ENCODE results near the gene STC2.
A peak's percentile ranks its signal among the peaks of the same experiment; 100 is the strongest.
"Not testable (repeated sequence)": the region's sequence is repeated elsewhere in the genome, so short reads cannot be mapped to it uniquely, and the experiment has no call there.

STC2 gene, protein sequence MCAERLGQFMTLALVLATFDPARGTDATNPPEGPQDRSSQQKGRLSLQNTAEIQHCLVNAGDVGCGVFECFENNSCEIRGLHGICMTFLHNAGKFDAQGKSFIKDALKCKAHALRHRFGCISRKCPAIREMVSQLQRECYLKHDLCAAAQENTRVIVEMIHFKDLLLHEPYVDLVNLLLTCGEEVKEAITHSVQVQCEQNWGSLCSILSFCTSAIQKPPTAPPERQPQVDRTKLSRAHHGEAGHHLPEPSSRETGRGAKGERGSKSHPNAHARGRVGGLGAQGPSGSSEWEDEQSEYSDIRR

DNA sequence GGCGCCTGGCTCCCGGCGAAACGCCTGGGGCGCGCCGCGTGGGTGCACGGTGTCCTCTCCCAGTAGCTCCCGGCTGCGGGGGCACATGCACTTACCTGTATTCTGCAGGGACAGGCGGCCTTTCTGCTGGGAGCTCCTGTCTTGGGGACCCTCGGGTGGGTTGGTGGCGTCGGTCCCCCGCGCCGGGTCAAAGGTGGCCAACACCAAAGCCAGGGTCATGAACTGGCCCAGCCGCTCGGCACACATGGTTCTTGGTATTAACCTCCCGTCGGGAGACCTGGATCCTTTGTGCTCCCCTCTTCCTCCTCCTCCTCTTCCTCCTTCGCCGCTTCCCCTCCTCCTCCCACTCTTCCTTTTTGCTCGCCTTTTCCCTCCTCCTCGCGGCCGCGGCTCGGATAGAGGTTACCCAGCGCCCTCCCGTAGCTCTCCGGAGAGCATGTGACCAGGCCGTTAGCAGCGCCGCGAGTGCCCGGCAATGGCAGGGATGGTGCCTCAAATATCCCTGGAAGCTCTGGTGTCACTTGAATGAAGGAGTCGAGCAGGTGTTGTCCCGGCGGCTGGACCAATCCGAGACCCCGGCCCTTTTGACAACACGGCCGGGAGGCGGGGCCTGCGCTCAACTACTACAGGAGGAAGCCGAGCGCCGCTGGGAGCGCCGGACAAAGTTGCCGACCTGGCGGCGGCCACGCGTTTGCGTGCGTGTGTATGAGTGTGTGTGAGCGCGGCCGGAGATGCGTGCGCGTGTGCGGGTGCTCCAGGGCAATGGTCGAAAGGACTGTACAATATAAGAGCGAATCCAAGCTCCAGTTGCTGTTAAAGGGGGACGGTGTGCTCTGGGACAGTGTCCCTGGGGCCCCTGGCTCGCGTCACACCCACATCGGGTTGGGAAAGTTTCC, at the start of gene STC2:
STC2 (minus strand) TSS at position 467 of the 896 bp plus-strand sequence; CDS start at position 246, 221 bp downstream.
- H3K9me3 Mint-ChIP-seq: peaks cover 2% of the 10 kb centered on the region
- H3K27ac Mint-ChIP-seq: peak within 1 kb of the TSS; percentile 92
- peak within 1 kb of the TSS; percentile 81 for H3K4me3 Mint-ChIP-seq
- ATAC-seq (peak; percentile 48), DNase-seq (ENCODE audit: low spot score in 2 of 2) (peak in 1 of 2 donors; percentile 63)
- peaks cover 27% of the 10 kb centered on the region for H3K4me1 Mint-ChIP-seq
- peaks cover 33% of the 10 kb centered on the region for H3K36me3 Mint-ChIP-seq

DNA sequence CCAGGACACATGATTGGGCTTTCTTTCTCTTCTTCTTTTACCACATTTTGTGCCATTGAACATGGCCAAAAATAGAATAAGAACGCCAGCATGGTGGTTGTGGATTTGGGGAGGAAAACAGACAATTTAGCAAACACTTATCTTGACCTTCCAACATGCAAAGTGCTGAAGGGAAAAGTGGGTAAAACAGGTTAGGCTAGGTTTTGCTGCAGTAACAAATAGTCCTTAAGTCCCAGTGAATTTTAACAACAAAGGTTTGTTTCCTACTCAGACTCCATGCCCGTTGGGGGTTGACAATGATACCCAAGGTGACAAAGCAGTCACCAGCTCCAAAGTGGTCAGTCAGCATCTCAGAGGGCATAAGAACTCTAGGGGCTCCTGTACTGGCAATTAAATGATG, 43.2 kb upstream of the STC2 start:
- H3K27ac Mint-ChIP-seq: no peak overlapping the region
- H3K9me3 Mint-ChIP-seq: no peaks in the 10 kb centered on the region
- H3K4me3 Mint-ChIP-seq: no peak overlapping the region

DNA sequence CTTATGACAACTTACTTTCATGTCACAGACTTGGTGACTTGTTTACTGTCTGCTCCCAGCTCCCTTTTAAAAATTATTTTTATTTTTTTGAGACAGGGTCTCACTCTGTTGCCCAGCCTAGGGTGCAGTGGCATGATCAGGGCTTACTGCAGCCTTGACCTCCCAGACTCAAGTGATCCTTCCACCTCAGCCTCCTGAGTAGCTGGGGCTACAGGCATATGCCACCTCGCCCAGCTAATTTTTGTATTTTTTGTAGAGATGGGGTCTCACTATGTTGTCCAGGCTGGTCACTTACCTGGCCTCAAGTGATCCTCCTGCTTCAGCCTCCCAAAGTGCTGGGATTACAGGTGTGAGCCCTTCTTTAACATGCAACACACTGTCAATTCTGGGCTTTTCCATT, 35.2 kb upstream of the STC2 start:
- H3K36me3 Mint-ChIP-seq; H3K9me3 Mint-ChIP-seq; H3K4me3 Mint-ChIP-seq; H3K4me1 Mint-ChIP-seq; DNase-seq (ENCODE audit: low spot score in 2 of 2); ATAC-seq; H3K27ac Mint-ChIP-seq: not testable (repeated sequence)

More for the DNA sequence above, 43.2 kb upstream of the STC2 start:
- ATAC-seq: no peak
- Mint-ChIP-seq H3K4me1 (no peaks in the 10 kb centered on the region), H3K36me3 (no peaks in the 10 kb centered on the region)
- DNase-seq (ENCODE audit: low spot score in 2 of 2): no peak

DNA sequence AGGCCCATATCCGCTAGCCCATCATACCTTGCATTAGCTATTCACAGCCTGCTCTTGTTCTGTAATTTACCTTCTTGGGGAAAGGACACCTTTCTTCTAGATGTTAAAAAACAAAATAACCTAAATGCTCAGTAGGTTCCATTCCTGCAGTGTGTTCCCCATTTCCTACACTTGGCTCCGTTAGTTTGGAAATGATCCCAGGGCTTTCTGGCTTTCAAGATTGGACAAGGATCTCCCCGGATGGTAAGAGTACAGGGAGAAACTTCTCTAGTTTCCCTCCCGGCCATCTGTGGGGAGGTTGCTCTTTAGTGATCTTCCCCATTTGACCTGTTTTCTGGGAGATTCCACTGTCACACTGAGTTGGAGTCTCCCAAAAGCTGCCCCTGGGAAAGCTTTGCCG, 27.3 kb upstream of the STC2 start:
- Mint-ChIP-seq H3K4me3 (no peak overlapping the region), H3K4me1 (no peaks in the 10 kb centered on the region), H3K9me3 (no peaks in the 10 kb centered on the region), H3K27ac (no peak overlapping the region), H3K36me3 (no peaks in the 10 kb centered on the region)
- DNase-seq (ENCODE audit: low spot score in 2 of 2): no peak
- ATAC-seq: no peak

DNA sequence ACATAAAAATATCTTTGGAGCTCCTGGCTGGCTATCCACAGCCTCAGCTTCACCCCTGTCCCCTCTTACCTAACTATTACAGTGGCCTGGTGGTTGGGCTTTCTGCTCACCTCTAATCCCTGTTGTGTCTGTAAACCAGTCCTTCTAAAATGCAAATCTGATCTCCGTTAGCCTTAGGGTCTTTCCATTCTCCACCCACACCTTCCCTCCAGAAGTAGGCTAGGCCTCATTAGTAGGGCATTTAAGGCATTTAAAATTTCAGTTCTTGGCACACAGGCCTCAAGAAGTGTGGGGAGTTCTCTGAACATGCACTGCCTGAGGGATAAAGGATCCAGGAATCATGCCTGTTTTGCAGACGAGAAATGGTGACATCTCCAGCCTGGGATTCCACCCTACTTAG, 26.4 kb upstream of the STC2 start:
- ATAC-seq (no peak), DNase-seq (ENCODE audit: low spot score in 2 of 2) (no peak)
- H3K4me1 Mint-ChIP-seq: no peaks in the 10 kb centered on the region
- H3K4me3 Mint-ChIP-seq: no peak overlapping the region
- no peaks in the 10 kb centered on the region for H3K9me3 Mint-ChIP-seq
- no peaks in the 10 kb centered on the region for H3K36me3 Mint-ChIP-seq
- H3K27ac Mint-ChIP-seq: no peak overlapping the region

DNA sequence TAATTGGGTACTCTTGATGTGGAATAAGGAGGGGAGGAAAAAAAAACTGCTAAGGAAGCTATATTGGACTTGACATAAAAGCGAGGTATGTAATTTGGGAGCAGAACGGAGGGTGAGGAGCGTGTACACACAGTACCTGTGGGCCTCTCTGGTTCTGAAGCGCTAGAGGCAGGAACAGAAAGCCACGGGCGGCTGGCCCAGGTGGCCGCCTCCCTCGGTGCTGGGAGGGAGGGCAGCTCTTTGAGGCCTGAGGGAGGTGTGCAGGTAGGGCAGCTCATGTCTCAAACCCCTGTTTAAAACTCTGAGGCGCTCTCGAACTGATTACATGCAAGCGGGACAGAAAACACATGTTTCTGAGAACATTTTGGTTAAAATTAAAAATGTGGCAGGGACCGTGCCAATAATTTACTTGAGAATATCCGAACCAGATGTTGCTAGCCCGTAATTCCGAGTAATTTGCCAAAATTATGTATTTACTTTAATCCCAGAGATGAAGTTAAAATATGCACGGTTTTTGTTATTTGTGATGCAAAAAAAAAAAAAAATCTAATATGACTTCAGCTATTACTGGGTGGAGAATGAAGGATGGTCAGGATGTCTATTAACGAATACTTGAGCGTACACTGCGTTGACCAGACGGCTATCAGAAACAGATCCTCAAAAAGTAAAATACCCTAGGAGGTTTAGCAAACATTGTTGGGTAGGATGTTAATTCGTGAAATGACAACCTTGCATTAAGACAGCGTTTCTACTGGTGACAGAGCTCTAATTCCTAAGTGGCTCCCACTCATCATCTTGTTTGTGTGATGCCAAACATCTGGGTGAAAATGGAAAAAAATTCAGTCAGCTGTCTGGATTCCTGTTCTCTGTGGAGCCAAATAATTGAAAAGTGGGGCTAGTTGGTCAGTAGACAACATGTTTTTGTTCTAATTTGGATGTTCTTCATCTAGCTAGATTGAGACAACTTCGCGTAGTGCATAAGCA, 24.4 kb upstream of the STC2 start:
- Mint-ChIP-seq H3K36me3 (no peaks in the 10 kb centered on the region), H3K4me3 (no peak overlapping the region), H3K27ac (no peak overlapping the region), H3K9me3 (no peaks in the 10 kb centered on the region), H3K4me1 (no peaks in the 10 kb centered on the region)
- DNase-seq (ENCODE audit: low spot score in 2 of 2) (no peak), ATAC-seq (no peak)

DNA sequence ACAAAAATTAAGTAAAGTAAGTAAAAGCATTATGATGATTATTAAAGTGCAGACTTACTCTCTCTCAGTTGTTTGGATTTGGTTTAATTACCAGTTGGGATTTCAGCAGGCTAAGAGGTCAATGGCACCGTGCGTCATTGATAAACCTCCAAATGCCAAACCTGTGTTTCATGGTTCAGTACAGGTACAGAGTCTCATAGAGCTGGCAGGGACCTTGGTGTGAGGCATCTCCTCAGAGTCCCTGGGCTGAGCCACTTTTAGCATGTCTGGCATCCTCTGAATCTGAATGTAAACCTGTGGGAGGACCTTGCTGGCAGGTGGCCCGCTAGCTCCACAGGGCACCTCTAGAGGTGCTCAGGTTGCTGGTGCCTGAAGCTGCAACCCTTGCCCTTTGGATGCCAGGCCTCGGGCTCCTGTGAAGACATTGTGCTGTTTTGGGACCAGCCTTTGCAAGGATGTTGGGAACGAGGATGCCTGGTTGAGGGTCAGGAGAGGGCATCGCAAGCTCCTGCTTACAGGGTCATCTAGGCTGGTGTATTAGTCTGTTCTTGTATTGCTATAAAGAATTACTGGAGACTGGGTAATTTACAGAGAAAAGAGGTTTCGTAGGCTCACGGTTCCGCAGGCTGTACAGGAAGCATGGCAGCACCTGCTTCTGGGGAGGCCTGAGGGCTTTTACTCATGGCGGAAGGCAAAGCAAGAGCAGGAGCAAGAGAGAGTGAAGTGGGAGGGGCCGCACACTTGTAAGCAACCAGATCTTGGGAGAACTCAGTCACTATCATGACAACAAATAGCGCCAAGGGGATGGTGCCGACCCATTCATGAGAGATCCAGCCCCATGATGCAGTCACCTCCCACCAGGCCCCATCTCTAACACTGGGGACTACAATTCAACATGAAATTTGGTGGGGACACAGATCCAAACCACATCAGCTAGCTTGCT, 14.9 kb upstream of the STC2 start:
- DNase-seq (ENCODE audit: low spot score in 2 of 2): no peak
- Mint-ChIP-seq H3K27ac (no peak overlapping the region), H3K4me1 (no peaks in the 10 kb centered on the region), H3K36me3 (no peaks in the 10 kb centered on the region), H3K4me3 (no peak overlapping the region), H3K9me3 (no peaks in the 10 kb centered on the region)
- no peak for ATAC-seq

DNA sequence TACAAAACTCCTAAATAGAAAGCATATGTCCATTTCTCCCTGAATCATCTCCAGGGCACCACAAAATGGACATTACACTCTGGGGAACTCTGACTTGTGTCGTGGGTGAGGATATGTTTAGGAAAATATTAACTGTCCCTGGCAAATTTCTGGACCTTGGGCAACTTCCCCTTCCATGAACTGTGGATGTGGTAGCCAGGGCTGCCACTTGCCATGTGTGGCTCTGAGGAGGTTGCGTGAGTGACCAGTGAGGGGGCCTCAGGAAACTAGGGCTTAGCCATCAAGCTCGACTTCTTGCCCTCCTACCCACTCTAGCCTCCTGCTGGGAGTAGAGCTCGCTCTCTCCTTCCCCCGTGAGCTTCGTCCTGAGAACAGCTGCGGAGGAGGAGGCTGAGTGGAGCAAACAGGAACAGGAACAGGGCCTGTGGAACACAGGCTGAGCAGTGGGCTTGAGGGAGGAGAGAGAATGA, 13.8 kb upstream of the STC2 start:
- H3K4me3 Mint-ChIP-seq: no peak overlapping the region
- H3K4me1 Mint-ChIP-seq: no peaks in the 10 kb centered on the region
- no peaks in the 10 kb centered on the region for H3K9me3 Mint-ChIP-seq
- DNase-seq (ENCODE audit: low spot score in 2 of 2) (no peak), ATAC-seq (no peak)
- no peak overlapping the region for H3K27ac Mint-ChIP-seq
- no peaks in the 10 kb centered on the region for H3K36me3 Mint-ChIP-seq

DNA sequence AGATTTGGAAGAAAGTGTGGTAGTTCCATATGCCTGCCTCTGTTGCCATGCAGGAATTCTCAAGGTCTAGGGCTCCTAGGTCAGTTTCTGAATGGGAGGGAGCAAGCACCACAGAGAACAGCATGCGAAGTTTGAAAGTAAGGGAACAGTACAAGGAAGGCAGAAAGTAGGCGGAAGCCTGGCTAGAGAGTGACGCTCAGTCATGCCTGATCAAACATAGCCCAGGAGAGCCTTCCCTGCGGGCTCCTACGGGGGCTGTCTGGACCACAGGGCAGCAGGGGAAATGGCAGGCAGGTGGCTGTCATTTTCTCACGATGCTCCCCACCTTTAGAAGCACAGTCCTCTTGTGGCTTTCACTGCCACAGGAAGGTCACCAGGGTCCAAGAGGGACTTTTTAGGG, 12.8 kb upstream of the STC2 start:
- Mint-ChIP-seq H3K4me1 (no peaks in the 10 kb centered on the region), H3K27ac (no peak overlapping the region), H3K36me3 (no peaks in the 10 kb centered on the region), H3K4me3 (no peak overlapping the region), H3K9me3 (no peaks in the 10 kb centered on the region)
- DNase-seq (ENCODE audit: low spot score in 2 of 2) (no peak), ATAC-seq (no peak)

DNA sequence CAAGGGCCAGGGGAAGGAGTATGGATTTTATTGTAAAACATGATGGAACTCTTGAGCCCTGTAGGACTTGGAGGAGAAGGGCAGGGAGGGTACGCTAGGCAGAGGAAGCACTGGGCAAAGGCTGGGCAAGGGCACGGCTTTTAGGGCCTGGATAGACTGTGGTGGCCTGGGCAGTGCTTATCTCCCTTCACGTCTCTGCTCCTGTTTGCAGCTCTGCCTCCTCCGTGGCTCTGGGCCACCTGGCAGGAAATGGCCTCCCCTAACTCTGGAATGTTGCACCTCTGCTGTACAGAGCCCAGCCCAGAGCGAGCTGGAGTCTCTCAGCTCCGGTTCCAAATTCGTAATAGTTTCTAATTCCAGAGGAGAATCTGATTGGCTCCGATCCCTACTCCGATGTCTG, 12.2 kb upstream of the STC2 start:
- Mint-ChIP-seq H3K27ac (no peak overlapping the region), H3K4me1 (no peaks in the 10 kb centered on the region), H3K9me3 (no peaks in the 10 kb centered on the region), H3K36me3 (no peaks in the 10 kb centered on the region), H3K4me3 (no peak overlapping the region)
- no peak for DNase-seq (ENCODE audit: low spot score in 2 of 2)
- no peak for ATAC-seq

DNA sequence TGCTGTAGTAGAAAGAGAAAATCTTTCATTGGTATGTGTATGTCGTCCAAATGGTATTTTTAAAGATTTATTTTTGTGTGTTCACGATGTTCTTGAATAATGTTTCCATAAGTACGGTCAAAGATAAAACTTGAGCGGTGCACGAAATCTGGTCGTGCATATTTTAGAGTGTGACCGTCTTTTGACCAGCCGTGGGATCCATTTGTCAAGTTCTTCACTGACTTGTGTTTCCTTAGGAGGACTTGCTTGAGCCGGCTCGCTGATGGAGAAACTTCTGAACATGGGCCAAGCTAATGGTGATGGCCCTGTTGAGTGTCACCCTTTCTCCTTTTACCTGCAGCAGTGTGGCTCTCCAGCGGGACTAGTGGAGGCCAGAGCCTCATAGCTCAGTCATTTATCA, 11.1 kb upstream of the STC2 start:
- no peaks in the 10 kb centered on the region for H3K4me1 Mint-ChIP-seq
- H3K9me3 Mint-ChIP-seq: no peaks in the 10 kb centered on the region
- DNase-seq (ENCODE audit: low spot score in 2 of 2) (no peak), ATAC-seq (no peak)
- no peak overlapping the region for H3K4me3 Mint-ChIP-seq
- no peak overlapping the region for H3K27ac Mint-ChIP-seq
- no peaks in the 10 kb centered on the region for H3K36me3 Mint-ChIP-seq

DNA sequence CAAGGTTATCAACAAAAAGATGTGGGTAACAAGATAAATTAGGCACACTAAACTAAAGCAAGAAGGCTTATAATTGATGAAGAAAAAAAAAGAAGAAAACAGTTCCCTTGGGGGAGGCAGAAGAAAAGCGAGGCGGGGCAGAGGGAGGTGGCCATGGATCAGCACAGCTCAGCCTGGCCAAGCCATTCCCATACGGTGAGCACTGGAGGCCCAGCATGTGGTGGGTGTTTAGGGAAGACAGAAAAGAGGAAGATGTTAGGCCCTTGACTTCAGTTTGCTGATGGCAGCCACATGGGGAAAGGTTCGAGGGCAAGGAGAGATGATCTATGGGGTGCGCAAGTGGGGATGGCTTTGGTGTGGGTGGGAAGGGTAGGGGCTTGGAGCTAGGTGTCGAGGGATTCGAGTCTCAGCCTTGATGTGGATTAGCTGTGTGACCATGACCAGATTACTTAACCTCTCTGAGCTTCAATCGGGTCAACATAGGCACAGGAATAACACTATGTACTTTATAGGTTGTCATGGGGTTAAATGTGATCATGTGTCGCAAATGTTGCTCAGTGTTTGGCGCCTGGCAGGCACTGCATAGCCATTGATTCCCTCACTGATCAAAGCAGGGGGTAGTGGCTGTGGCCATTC, 10.3 kb upstream of the STC2 start:
- DNase-seq (ENCODE audit: low spot score in 2 of 2) (no peak), ATAC-seq (no peak)
- H3K36me3 Mint-ChIP-seq: no peaks in the 10 kb centered on the region
- H3K4me1 Mint-ChIP-seq: no peaks in the 10 kb centered on the region
- H3K27ac Mint-ChIP-seq: no peak overlapping the region
- H3K9me3 Mint-ChIP-seq: no peaks in the 10 kb centered on the region
- H3K4me3 Mint-ChIP-seq: no peak overlapping the region

DNA sequence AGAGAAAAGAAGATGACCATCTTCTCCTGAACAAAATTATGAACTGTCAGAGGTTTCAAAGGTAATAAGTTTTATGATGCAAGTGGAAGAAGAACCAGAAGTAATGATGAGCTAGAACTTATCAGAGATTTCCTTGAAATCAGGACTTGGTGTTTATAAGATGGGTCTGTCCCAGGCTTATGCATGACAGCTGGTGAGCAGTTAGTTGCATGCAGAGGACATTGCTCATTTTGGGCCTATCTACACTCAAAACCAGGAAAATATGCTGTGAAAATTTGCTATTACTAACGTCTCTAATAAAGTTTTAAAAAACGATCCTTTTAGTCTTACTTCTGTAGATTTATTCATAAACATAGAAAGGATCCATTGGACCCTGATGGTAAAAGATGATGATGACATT, 6.6 kb upstream of the STC2 start:
- Mint-ChIP-seq H3K4me3 (no peak overlapping the region), H3K9me3 (peaks cover 2% of the 10 kb centered on the region), H3K36me3 (no peaks in the 10 kb centered on the region), H3K27ac (no peak overlapping the region), H3K4me1 (peaks cover 12% of the 10 kb centered on the region)
- ATAC-seq (no peak), DNase-seq (ENCODE audit: low spot score in 2 of 2) (no peak)
